Measurements from ENCODE around the gene GPT2. TPM values are rescaled to one million over a fixed set of nuclear protein-coding genes. Genes with fewer than 3 reads are reported as not detected.

Gene GPT2
- total RNA-seq, 4 donors from 2014 or later: 65.7 to 100 (median 85.0) TPM

DNA sequence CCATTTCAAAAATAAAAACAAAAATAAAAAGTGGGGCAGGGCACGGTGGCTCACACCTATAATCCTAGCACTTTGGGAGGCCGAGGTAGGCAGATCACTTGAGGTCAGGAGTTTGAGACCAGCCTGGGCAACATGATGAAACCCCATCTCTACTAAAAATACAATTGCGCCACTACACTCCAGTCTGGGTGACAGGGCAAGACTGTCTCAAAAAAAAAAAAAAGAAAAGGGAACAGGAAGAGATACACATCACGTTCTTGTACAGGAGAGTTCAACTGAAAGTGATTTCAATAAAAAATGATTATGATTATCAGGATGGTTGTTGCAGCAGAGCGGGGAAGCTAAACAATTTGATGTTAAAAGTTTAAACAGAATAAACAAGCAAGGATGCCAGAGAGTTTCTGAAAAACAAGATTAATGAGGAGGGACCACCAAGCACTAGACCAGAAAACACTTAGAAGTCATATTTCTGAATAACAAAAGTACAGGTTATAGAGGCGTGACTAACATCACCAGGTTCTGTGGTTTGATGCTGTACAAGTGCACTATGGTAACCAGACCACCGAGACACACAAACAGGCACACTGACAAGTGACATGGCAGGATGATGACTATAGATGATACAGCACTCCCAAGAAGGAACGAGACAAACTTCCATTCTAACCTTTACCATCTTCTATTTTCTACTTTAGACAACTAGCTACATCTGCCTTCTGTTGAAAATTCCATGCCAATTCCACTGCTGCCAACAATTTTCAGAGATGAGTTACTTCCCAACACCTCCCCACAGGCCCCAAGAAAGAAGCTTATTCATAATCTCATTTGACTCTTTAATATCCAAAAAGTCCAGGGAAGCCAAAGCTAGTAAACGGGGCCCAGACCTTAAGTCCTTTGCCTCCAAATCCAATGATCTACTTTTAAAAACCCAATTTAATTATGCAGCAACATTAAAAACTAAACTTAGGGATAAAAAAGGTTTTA is 77.5 kb downstream of the GPT2 start:
- H3K36me3 ChIP-seq: peaks cover 98% of the 10 kb centered on the region
- WGBS: 64% methylated on average over 9 of the region's 9 CpGs
- TF ChIP-seq, protein P1, sequence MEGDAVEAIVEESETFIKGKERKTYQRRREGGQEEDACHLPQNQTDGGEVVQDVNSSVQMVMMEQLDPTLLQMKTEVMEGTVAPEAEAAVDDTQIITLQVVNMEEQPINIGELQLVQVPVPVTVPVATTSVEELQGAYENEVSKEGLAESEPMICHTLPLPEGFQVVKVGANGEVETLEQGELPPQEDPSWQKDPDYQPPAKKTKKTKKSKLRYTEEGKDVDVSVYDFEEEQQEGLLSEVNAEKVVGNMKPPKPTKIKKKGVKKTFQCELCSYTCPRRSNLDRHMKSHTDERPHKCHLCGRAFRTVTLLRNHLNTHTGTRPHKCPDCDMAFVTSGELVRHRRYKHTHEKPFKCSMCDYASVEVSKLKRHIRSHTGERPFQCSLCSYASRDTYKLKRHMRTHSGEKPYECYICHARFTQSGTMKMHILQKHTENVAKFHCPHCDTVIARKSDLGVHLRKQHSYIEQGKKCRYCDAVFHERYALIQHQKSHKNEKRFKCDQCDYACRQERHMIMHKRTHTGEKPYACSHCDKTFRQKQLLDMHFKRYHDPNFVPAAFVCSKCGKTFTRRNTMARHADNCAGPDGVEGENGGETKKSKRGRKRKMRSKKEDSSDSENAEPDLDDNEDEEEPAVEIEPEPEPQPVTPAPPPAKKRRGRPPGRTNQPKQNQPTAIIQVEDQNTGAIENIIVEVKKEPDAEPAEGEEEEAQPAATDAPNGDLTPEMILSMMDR (IDR thresholded peaks at IDR 0.05): no peak
- TF ChIP-seq POLR2A (IDR thresholded peaks at IDR 0.05): no peak
- no peak for TF ChIP-seq POLR2AphosphoS5 (IDR thresholded peaks at IDR 0.05)
- TF ChIP-seq EP300 (IDR thresholded peaks at IDR 0.05): no peak
- H3K27me3 ChIP-seq: no peaks in the 10 kb centered on the region
- H3K4me3 ChIP-seq: no peak overlapping the region
- H3K4me1 ChIP-seq: peaks cover 11% of the 10 kb centered on the region
- no peak for DNase-seq (ENCODE audit: low spot score in 2 of 2)
- no peaks in the 10 kb centered on the region for H3K9me3 ChIP-seq
- H3K27ac ChIP-seq: no peak overlapping the region

DNA sequence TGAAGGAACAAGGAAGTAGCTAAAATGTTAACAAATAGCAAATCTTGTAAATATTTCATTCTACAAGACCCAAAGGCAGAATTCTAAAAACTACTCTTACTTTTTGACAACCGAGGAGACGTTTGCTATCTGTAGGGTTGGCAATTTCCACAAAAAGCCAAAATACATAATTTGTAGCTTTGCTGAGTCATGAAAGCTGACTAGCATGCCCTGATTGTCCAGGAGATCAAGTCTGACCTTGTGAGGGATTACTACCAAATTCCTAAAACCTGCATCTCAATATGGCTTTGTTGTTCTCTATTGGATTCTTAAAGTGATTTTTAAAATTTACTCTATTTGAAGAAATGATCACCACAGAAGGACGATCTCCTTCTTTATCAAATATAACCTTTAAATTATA is 78.5 kb downstream of the GPT2 start:
- TF ChIP-seq POLR2A (IDR thresholded peaks at IDR 0.05) (no peak), EP300 (IDR thresholded peaks at IDR 0.05) (no peak), POLR2AphosphoS5 (IDR thresholded peaks at IDR 0.05) (no peak)
- TF ChIP-seq, protein P1 (IDR thresholded peaks at IDR 0.05): no peak
- WGBS: 72% methylated on average over 3 of the region's 3 CpGs
- H3K27ac ChIP-seq: no peak overlapping the region
- H3K36me3 ChIP-seq: peaks cover 98% of the 10 kb centered on the region
- H3K9me3 ChIP-seq: no peaks in the 10 kb centered on the region
- DNase-seq (ENCODE audit: low spot score in 2 of 2): no peak
- H3K4me3 ChIP-seq: no peak overlapping the region
- H3K4me1 ChIP-seq: peaks cover 11% of the 10 kb centered on the region
- no peaks in the 10 kb centered on the region for H3K27me3 ChIP-seq

DNA sequence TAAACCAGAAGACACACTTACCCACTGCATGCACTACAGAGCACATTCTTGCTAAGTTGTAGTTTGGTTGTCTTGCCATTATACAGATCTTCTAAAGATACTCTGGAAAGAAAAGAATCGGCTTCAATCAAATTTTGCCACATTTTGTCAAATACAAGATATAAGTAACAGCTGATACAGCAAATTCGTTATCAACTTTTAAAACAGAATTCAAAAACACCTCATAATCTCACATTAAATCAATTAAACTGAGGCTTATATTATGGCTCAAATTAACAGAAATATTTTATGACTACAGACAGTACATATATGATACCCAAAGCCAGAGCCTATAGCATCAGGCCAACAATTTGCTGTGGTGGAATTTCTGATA is 83.9 kb downstream of the GPT2 start:
- TF ChIP-seq POLR2AphosphoS5 (IDR thresholded peaks at IDR 0.05): no peak
- no peak for TF ChIP-seq POLR2A (IDR thresholded peaks at IDR 0.05)
- TF ChIP-seq, protein P1 (IDR thresholded peaks at IDR 0.05): no peak
- TF ChIP-seq EP300 (IDR thresholded peaks at IDR 0.05): no peak
- no peak for DNase-seq (ENCODE audit: low spot score in 2 of 2)
- Histone ChIP-seq H3K9me3 (no peaks in the 10 kb centered on the region), H3K27ac (no peak overlapping the region), H3K27me3 (no peaks in the 10 kb centered on the region), H3K36me3 (peaks cover 71% of the 10 kb centered on the region), H3K4me3 (no peak overlapping the region), H3K4me1 (peaks cover 36% of the 10 kb centered on the region)
- 95% methylated on average over 2 of the region's 2 CpGs for WGBS

DNA sequence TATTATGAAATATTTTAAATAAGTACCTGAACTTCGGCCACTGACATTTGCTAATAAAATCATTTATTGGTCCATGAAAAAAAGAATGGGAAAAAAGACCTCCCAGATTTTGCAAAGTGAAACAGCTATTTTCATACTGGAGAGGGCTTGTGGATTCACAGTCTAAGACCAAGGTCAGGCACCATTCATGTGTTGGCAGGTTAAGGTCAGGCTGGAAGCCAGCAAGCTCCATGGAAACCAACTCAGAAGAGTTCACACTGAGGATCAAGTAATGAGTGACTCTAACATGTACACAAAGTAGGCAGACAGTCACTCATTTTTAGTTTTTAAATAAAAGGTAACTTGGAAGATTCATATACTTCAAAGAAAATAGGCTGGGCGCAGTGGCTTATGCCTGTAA is 85.9 kb downstream of the GPT2 start:
- Histone ChIP-seq H3K27me3 (no peaks in the 10 kb centered on the region), H3K4me3 (no peak overlapping the region), H3K36me3 (peaks cover 50% of the 10 kb centered on the region), H3K4me1 (peaks cover 44% of the 10 kb centered on the region), H3K9me3 (no peaks in the 10 kb centered on the region), H3K27ac (no peak overlapping the region)
- TF ChIP-seq POLR2AphosphoS5 (IDR thresholded peaks at IDR 0.05): no peak
- TF ChIP-seq POLR2A (IDR thresholded peaks at IDR 0.05): no peak
- TF ChIP-seq EP300 (IDR thresholded peaks at IDR 0.05): no peak
- TF ChIP-seq, protein P1 (IDR thresholded peaks at IDR 0.05): no peak
- DNase-seq (ENCODE audit: low spot score in 2 of 2): no peak
- WGBS: 86% methylated on average over 2 of the region's 2 CpGs

DNA sequence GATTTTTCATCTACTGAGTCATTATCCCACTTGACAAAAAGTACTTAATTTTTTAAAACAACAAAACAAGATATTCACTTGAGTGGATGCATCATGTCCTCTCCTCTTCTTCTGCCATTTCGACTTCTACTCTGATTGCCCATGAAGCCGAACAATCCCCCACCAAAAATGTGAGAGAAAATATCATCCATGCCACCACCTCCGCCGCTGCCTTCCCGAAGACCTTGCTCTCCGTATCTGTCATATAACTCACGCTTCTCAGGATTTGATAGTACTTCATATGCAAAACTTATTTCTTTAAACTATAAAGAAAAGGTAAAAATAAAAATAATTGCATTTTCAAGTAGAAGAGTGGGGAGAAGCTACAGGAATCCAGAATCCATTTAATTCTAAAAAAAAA is 87.1 kb downstream of the GPT2 start:
- peaks cover 39% of the 10 kb centered on the region for H3K36me3 ChIP-seq
- 94% methylated on average over 7 of the region's 7 CpGs for WGBS
- H3K4me3 ChIP-seq: no peak overlapping the region

More for the DNA sequence above, 87.1 kb downstream of the GPT2 start:
- Histone ChIP-seq H3K9me3 (no peaks in the 10 kb centered on the region), H3K27ac (no peak overlapping the region), H3K4me1 (peaks cover 44% of the 10 kb centered on the region), H3K27me3 (no peaks in the 10 kb centered on the region)
- TF ChIP-seq, protein P1 (IDR thresholded peaks at IDR 0.05): no peak
- TF ChIP-seq EP300 (IDR thresholded peaks at IDR 0.05) (no peak), POLR2AphosphoS5 (IDR thresholded peaks at IDR 0.05) (no peak), POLR2A (IDR thresholded peaks at IDR 0.05) (no peak)
- no peak for DNase-seq (ENCODE audit: low spot score in 2 of 2)
